GM20000 (cell line): Measurements from ENCODE around the gene ANO2.

Experiments used
- DNase-seq: peaks from one replicate; pipeline ENCODE4 v3.0.0; 2012; ENCODE audit warnings: low spot score
- CTCF ChIP-seq: IDR thresholded peaks from 2 replicates; pipeline ENCODE4 v1.5.1; 2012; ENCODE audit warnings: mild to moderate bottlenecking, control low read depth; ENCODE audit errors: extremely low read depth, missing control alignments

Gene ANO2

DNA sequence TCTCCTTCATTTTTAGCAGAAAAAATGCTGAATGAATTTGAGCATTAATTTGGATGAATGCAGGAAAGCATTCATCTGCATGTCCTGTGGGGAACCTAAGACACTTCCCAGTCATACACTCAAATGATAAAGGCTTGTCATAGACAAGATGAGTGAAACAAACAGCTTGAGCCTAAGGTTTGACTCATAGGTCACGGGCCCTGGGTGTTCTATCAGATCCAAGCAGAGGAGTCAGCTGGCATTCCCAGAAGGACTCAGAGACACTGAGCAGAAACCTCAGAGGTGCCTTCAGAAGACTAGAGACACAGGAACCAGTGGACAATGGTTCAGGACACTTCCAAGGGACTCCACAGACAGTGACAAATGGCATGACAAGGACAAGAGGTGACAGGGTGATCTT is 329.3 kb downstream of the ANO2 start:
- TF ChIP-seq CTCF: no peak
- no peak for DNase-seq

- no peak for TF ChIP-seq CTCF
- DNase-seq: no peak
Measured at GRCh38 chr12:5614256-5614655, 330.8 kb downstream of the ANO2 start.

GRCh38 chr12:5612556-5613410 is 332.3 kb downstream of the ANO2 start:
- no peak for TF ChIP-seq CTCF
- DNase-seq: no peak

DNA sequence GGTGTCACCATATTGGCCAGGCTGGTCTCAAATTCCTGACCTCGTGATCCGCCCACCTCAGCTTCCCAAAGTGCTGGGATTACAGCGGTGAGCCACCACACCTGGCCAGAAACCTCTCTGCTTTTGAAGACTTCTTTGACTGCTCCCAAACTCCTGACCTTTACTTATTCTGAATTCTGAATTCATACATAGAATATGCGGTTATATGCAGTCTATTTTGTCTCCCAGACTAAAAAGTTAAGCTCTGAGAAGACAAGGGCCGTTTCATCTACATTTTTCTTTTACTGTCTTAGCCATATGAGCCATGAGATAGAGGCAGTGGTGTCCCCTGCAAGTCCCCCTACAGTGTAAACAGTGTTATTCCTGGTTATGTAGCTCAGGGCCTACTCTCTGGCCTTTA is 333.9 kb downstream of the ANO2 start:
- TF ChIP-seq CTCF: no peak
- no peak for DNase-seq

DNA sequence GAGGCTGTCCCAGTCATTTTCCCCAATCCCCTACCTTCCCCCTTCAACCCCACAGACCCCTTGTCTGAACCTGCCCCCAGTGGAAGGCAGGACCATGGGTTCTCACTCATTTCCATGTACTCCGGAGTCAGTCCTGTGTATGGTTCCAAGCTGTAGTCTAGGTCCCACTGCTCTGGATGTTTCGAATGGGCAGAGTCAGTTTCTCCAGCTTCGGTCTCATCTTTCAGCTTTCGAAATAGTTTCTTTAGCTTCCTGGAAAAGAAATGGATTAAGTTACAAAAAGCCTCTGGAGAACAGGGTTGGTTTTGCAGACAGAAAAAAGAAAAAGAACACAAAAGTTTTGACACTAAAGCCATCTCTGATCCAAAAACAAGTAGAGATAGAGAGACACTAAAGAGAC is 345.7 kb downstream of the ANO2 start:
- no peak for TF ChIP-seq CTCF
- no peak for DNase-seq

GRCh38 chr12:5593998-5594397 is 351.1 kb downstream of the ANO2 start:
- no peak for TF ChIP-seq CTCF
- no peak for DNase-seq

DNA sequence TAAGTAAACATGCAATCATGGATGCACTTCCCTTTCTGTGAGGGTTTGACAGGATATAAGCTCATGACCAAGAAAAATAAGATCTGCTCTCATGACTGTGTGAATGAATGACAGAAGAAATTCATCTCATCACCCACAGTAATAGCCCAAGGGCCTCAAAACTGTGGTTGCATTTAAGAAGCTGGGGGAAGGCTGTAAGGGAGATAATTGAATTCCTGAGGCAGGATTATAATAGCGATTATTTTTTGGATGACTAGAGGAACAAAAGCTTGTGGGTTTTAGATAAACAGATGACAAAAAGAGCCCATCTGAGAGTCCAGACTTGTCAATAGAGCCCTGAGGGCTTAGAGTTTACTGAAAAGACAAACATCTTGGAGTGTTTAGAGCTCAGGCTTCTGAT is 352.0 kb downstream of the ANO2 start:
- TF ChIP-seq CTCF: no peak
- DNase-seq: no peak
